Ovary (tissue), 9 donors: ENCODE measurements around the gene CYP2E1. TPM values are rescaled to one million over a fixed set of nuclear protein-coding genes. Genes with fewer than 3 reads are reported as not detected.

Source experiments
- DNase-seq, 5 donors: peaks; one replicate each; pipeline ENCODE4 v3.0.0-alpha.2; 2019 to 2020
- H3K27ac ChIP-seq, 2 donors: fragments of 200-600 bp; one replicate each; pipeline versions ENCODE4 v1.5.1 to v1.8.0; 2019 to 2022
- H3K27me3 ChIP-seq: fragments of 200-600 bp; one replicate; pipeline ENCODE4 v1.8.0; 2022
- H3K36me3 ChIP-seq: fragments of 200-600 bp; sonication (generic); one replicate; pipeline ENCODE4 v1.5.1; 2019
- H3K4me1 ChIP-seq: one replicate; pipeline ENCODE4 v1.8.1; 2013; ENCODE audit warnings: mild to moderate bottlenecking, moderate library complexity; ENCODE audit not compliant: insufficient read depth
- H3K4me3 ChIP-seq: fragments of 200-600 bp; sonication (generic); one replicate; pipeline ENCODE4 v1.5.1; 2017
- H3K9me3 ChIP-seq, 2 donors: fragments of 200-600 bp in 1 of 2; sonication (generic) in 1 of 2; one replicate each; pipeline versions ENCODE4 v1.5.1 to v1.8.1; 2013 to 2019; ENCODE audit warnings: mild to moderate bottlenecking in 1 of 2, moderate library complexity in 1 of 2
- CTCF ChIP-seq, 3 donors: fragments of 450-650 bp in 2 of 3; fragments of 200-600 bp in 1 of 3; IDR thresholded peaks; one replicate each; pipeline versions ENCODE4 v1.5.1 to v1.8.0; 2016 to 2022; ENCODE audit warnings: antibody characterized with exemption in 3 of 3, mild to moderate bottlenecking in 1 of 3
- EP300 ChIP-seq: sonication (generic); formaldehyde crosslinking; IDR thresholded peaks from one replicate; pipeline ENCODE4 v1.6.1; 2017; ENCODE audit warnings: antibody characterized with exemption
- POLR2A ChIP-seq: fragments of 450-650 bp; IDR thresholded peaks from one replicate; pipeline ENCODE4 v1.6.1; 2017; ENCODE audit warnings: antibody characterized with exemption, mild to moderate bottlenecking, moderate library complexity
- WGBS, 3 donors: extraction: QIAGEN DNeasy Blood & Tissue Kit in 1 of 3; methylation state at CpG; one replicate each; pipeline versions ENCODE4 v1.1.5 to v1.1.7; 2013 to 2017; 5-methylcytosine and 5-hydroxymethylcytosine counted together
- intact Hi-C, 4 donors: fragments of 100-400 bp; cut with DNase I; formaldehyde crosslinking; loops; one replicate each; pipeline versions ENCODE4 v1.11.0 to v1.15.1; 2022 to 2023
- polyA plus RNA-seq, 2 donors: library from polyadenylated mRNA; stranded (reverse); fragments of 200-250 nt in 1 of 2; fragments of 350-450 nt in 1 of 2; fragmentation: Illumina TruSeq in 1 of 2; extraction: RNeasy Lipid Tissue Mini Kit (QIAGEN cat#74804) in 1 of 2; gene quantifications; one replicate each; pipeline ENCODE4 v1.2.3, GENCODE V29; 2013 to 2014
- total RNA-seq, 7 donors: library from RNA; depleted of rRNA in 2 of 7; stranded (reverse); fragments of >200 nt in 2 of 7; fragmentation: NEBNext Ultra II Directional in 3 of 7; extraction: Animal tissue kit (Norgen Biotek cat#: 25700) in 3 of 7; gene quantifications; one replicate each; pipeline versions ENCODE4 v1.1.0 to v1.2.4, GENCODE V29; 2016 to 2023
- donor health status: DM: no; HTN: no; CAD: no; lungs with moderate emphysema.
- donor health status: DM: no; HTN: no; CAD: no.
- donor health status: Bipolar disorder and iron deficiency.
- donor health status: DM: yes; HTN: yes; CAD: no.
- donor health status: DM: no; HTN: no; CAD: no.
- donor health status: DM: yes; HTN: yes; CAD: no.

Gene CYP2E1
- total and polyA plus RNA-seq, 9 donors, result 0.83 to 4.6 (median 3.6) TPM

- H3K9me3 ChIP-seq, result peaks cover 0 to 5% of the 10 kb centered on the region in 2 donors
- H3K4me3 ChIP-seq, result no peak overlapping the region
- no peaks in the 10 kb centered on the region for H3K27me3 ChIP-seq
- no peaks in the 10 kb centered on the region for H3K4me1 ChIP-seq
- TF ChIP-seq POLR2A (no peak), CTCF (IDR thresholded peaks at IDR 0.05) (no peak), EP300 (no peak)
- intact Hi-C loops, result loop anchor here in 1 of 4 donors (5.0 kb wide), 1 partner anchor 138 kb away; no protein-coding TSS in a partner anchor
- WGBS, 3 donors, result 82% methylated on average over 12 of the region's 12 CpGs
- no peak overlapping the region for H3K27ac ChIP-seq
- no peaks in the 10 kb centered on the region for H3K36me3 ChIP-seq
- DNase-seq, result no peak
Observed at GRCh38 chr10:133564816-133565215, 37.7 kb downstream of the CYP2E1 start.

GRCh38 chr10:133565441-133566294 is 38.5 kb downstream of the CYP2E1 start, which contains the start of gene SYCE1:
SYCE1 (minus strand) TSS chr10:133565583; CDS start chr10:133565529, 54 bp downstream.
- 52 to 76% (median 70%) methylated on average over 72 to 77 of the region's 77 CpGs for WGBS, 3 donors
- H3K4me3 ChIP-seq, result no peak within 1 kb of the TSS

GRCh38 chr10:133567119-133567518 is 40.0 kb downstream of the CYP2E1 start:
- Histone ChIP-seq H3K4me3 (no peak overlapping the region), H3K4me1 (no peaks in the 10 kb centered on the region), H3K36me3 (no peaks in the 10 kb centered on the region), H3K27ac (no peak overlapping the region), H3K9me3 (peaks cover 0 to 5% of the 10 kb centered on the region in 2 donors), H3K27me3 (no peaks in the 10 kb centered on the region)
- 77 to 90% (median 82%) methylated on average over 5 of the region's 5 CpGs for WGBS, 3 donors
- no peak for DNase-seq
- TF ChIP-seq EP300, result no peak
- TF ChIP-seq POLR2A, result no peak
- no peak for TF ChIP-seq CTCF (IDR thresholded peaks at IDR 0.05)
- intact Hi-C loops, result loop anchor here in 1 of 4 donors (5.0 kb wide), 1 partner anchor 140 kb away; no protein-coding TSS in a partner anchor

More at GRCh38 chr10:133565441-133566294, 38.5 kb downstream of the CYP2E1 start, which contains the start of gene SYCE1:
- TF ChIP-seq CTCF (IDR thresholded peaks at IDR 0.05), result no peak
- TF ChIP-seq POLR2A, result no peak
- TF ChIP-seq EP300, result no peak
- intact Hi-C loops, result loop anchor here in 1 of 4 donors (5.0 kb wide), 1 partner anchor 138 kb away; no protein-coding TSS in a partner anchor
- Histone ChIP-seq H3K4me1 (no peaks in the 10 kb centered on the region), H3K36me3 (no peaks in the 10 kb centered on the region), H3K27me3 (no peaks in the 10 kb centered on the region), H3K27ac (no peak within 1 kb of the TSS), H3K9me3 (peaks cover 0 to 5% of the 10 kb centered on the region in 2 donors)
- DNase-seq, result peak in 4 of 5 donors; percentile 35 to 62 (median 60)

- no peak overlapping the region for H3K27ac ChIP-seq
- TF ChIP-seq EP300, result no peak
- no peak for TF ChIP-seq POLR2A
- TF ChIP-seq CTCF (IDR thresholded peaks at IDR 0.05), result no peak
- no peaks in the 10 kb centered on the region for H3K4me1 ChIP-seq
- 89 to 92% (median 90%) methylated on average over 28 to 29 of the region's 29 CpGs for WGBS, 3 donors
- no peaks in the 10 kb centered on the region for H3K27me3 ChIP-seq
- no peaks in the 10 kb centered on the region for H3K36me3 ChIP-seq
- peaks cover 0 to 5% of the 10 kb centered on the region in 2 donors for H3K9me3 ChIP-seq
- no peak overlapping the region for H3K4me3 ChIP-seq
- intact Hi-C loops, result loop anchor here in 1 of 4 donors (5.0 kb wide), 1 partner anchor 140 kb away; no protein-coding TSS in a partner anchor
- no peak for DNase-seq
Observed at GRCh38 chr10:133567609-133568286, 40.6 kb downstream of the CYP2E1 start.
